ELR (cell line): ENCODE results near the gene TRABD.

ENCODE experiments used
- DNase-seq: peaks from one replicate; pipeline ENCODE4 v3.0.0-alpha.2; 2015; ENCODE audit warnings: low read depth

TRABD gene

GRCh38 chr22:50219800-50220602, 34.3 kb downstream of the TRABD start:
- DNase-seq = no peak

GRCh38 chr22:50220603-50221409, 35.1 kb downstream of the TRABD start:
- no peak for DNase-seq

- no peak for DNase-seq
These were observed 35.9 kb downstream of the TRABD start for GRCh38 chr22:50221410-50222300.

GRCh38 chr22:50222508-50222907, 36.8 kb downstream of the TRABD start:
- DNase-seq = no peak

- DNase-seq = no peak
These were observed 38.4 kb downstream of the TRABD start for GRCh38 chr22:50224071-50224470.

GRCh38 chr22:50225200-50225969, 39.7 kb downstream of the TRABD start:
- no peak for DNase-seq

- no peak for DNase-seq
These were observed 40.6 kb downstream of the TRABD start for GRCh38 chr22:50226063-50226874.

GRCh38 chr22:50226875-50227165, 41.1 kb downstream of the TRABD start:
- no peak for DNase-seq

GRCh38 chr22:50227579-50228215, 42.0 kb downstream of the TRABD start:
- DNase-seq = no peak

GRCh38 chr22:50228366-50228765, 42.7 kb downstream of the TRABD start:
- DNase-seq = no peak

- no peak for DNase-seq
These were observed 43.7 kb downstream of the TRABD start for GRCh38 chr22:50229370-50229769.

GRCh38 chr22:50232481-50233151, 46.9 kb downstream of the TRABD start:
- DNase-seq = no peak

GRCh38 chr22:50233223-50233622, 47.5 kb downstream of the TRABD start:
- DNase-seq = no peak

- peak; percentile 44 for DNase-seq
These were observed 51.2 kb downstream of the TRABD start for GRCh38 chr22:50236731-50237409.

GRCh38 chr22:50238755-50239154, 53.0 kb downstream of the TRABD start:
- DNase-seq = peak; percentile 37

GRCh38 chr22:50242406-50242949, 56.8 kb downstream of the TRABD start:
- no peak for DNase-seq

GRCh38 chr22:50243685-50244419, 58.1 kb downstream of the TRABD start:
- DNase-seq = no peak
